PC-9 (cell line): ENCODE results near the gene OSTM1. TPM values are rescaled to one million over a fixed set of nuclear protein-coding genes. Genes with fewer than 3 reads are reported as not detected.

ENCODE experiments used
- BruUV-seq: library from RNA; stranded (reverse); fragments of 400-500 nt; replicated peaks from 2 replicates; lab custom pipeline; 2021; lab: Mats Ljungman, UMichigan
- CTCF ChIA-PET: fragments of 300-600 bp; sonication (Branson Sonifier 250); formaldehyde crosslinking; loops from one replicate; lab custom pipeline; 2022; ENCODE audit warnings: antibody characterized with exemption; lab: Charles Lee
- POLR2A ChIA-PET: fragments of 300-600 bp; sonication (Branson Sonifier 250); formaldehyde crosslinking; loops from one replicate; lab custom pipeline; 2022; ENCODE audit warnings: antibody characterized with exemption; ENCODE audit not compliant: unreplicated experiment; lab: Charles Lee
- DNase-seq, 2 experiments: peaks; one replicate each; pipeline versions ENCODE4 v3.0.0 to v3.0.0-alpha.2; 2015 to 2022; ENCODE audit warnings: mixed read lengths in 1 of 2
- H2AFZ ChIP-seq: fragments of 200-600 bp; sonication (generic); 2 replicates; pipeline ENCODE4 v1.8.1; 2017; ENCODE audit warnings: antibody characterized with exemption
- H3F3A ChIP-seq: fragments of 200-600 bp; sonication (generic); 2 replicates; pipeline ENCODE4 v1.8.1; 2017; ENCODE audit warnings: antibody characterized with exemption, mild to moderate bottlenecking, low read depth; ENCODE audit not compliant: insufficient read depth
- H3K27ac ChIP-seq: fragments of 200-600 bp; sonication (generic); 2 replicates; pipeline ENCODE4 v1.6.1; 2016; ENCODE audit warnings: mixed run types
- H3K27me3 ChIP-seq: fragments of 200-600 bp; sonication (generic); 2 replicates; pipeline ENCODE4 v1.6.1; 2016; ENCODE audit warnings: low read depth, mixed run types; ENCODE audit not compliant: insufficient read depth
- H3K36me3 ChIP-seq: fragments of 200-600 bp; sonication (generic); 2 replicates; pipeline ENCODE4 v1.6.1; 2016; ENCODE audit warnings: low read depth, mixed run types
- H3K4me1 ChIP-seq: fragments of 200-600 bp; sonication (generic); replicated peaks from 2 replicates; pipeline ENCODE4 v1.6.1; 2016; ENCODE audit warnings: mixed run types; ENCODE audit not compliant: insufficient read depth
- H3K4me2 ChIP-seq: fragments of 200-600 bp; sonication (generic); 2 replicates; pipeline ENCODE4 v1.6.1; 2017; ENCODE audit warnings: mixed run types
- H3K4me3 ChIP-seq: fragments of 200-600 bp; sonication (generic); 2 replicates; pipeline ENCODE4 v1.6.1; 2016; ENCODE audit warnings: mixed run types
- H3K79me2 ChIP-seq: fragments of 200-600 bp; sonication (generic); 2 replicates; pipeline ENCODE4 v1.6.1; 2017; ENCODE audit warnings: low read depth, mixed run types
- H3K9me2 ChIP-seq: fragments of 200-600 bp; sonication (generic); 2 replicates; pipeline ENCODE4 v1.8.1; 2017; ENCODE audit warnings: mild to moderate bottlenecking; ENCODE audit not compliant: insufficient read depth
- H3K9me3 ChIP-seq: fragments of 200-600 bp; sonication (generic); 2 replicates; pipeline ENCODE4 v1.8.1; 2016; ENCODE audit warnings: low read depth; ENCODE audit not compliant: insufficient read depth
- H4K20me1 ChIP-seq: fragments of 200-600 bp; sonication (generic); 2 replicates; pipeline ENCODE4 v1.8.1; 2017; ENCODE audit not compliant: insufficient read depth
- EZH2 ChIP-seq: fragments of 200-600 bp; sonication (generic); IDR thresholded peaks from 2 replicates; pipeline ENCODE4 v1.8.0; 2017; ENCODE audit warnings: antibody characterized with exemption, low read depth
- intact Hi-C: fragments of 100-400 bp; cut with micrococcal nuclease; formaldehyde crosslinking; loops from one replicate; pipeline ENCODE4 v1.10.0; 2022; ENCODE audit not compliant: unreplicated experiment
- total RNA-seq: library from RNA; stranded (reverse); gene quantifications from 2 replicates; pipeline ENCODE4 v1.2.3, GENCODE V29; 2021
- TF ChIP-seq, protein P1 (sequence below): fragments of 200-600 bp; sonication (generic); conservative IDR thresholded peaks from 2 replicates; pipeline ENCODE4 v1.6.1; 2017; ENCODE audit warnings: mixed run types, antibody characterized with exemption, mild to moderate bottlenecking, moderate library complexity

Gene OSTM1
- total RNA-seq, 1 experiment from 2014 or later = 13.7 TPM

DNA sequence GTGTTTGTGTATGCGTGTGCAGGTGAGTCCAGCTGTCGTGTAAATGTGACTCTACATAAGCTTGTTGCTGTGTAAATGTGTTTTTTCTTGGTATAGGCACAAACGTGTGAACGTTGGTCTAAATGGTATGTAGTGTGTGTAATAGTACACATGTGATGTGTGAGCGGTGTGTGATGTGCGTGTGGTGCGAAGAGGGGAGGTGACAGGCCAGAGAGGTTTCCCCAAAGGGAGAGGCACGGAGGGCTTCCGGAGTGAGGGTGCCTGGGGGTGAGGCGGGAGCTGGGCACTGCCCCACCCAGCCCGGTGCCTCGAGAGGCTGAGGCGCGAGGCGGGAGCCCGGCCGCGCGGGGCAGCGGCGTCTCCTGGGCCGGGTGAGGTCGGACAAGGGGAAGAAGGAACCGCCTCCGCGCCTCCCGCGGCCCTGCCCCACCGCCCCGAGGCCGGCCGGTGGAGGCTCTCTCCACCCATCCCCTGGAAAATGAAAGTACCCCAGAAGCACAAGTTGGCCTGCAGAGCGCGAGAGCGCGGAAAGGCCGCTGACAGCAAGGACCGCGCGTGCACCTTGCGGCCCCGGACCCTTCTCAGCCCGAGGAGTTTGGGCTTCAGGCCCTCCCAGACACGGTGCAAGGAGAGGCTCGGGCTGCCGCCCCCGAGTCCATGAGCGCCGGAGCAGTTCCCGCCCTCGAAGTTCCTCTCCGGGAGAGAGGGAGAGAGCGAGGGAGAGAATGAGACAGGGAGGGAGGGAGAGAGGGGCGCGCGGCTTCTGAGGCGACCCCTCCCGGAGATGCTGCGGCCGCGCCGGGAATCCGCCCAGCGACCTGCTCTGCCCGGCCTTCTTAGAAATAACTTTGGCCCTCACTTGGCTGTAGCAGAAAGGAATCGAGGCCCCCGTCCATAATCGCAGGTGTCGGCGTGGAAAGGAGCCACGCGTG is 43.2 kb upstream of the OSTM1 start:
- no peak overlapping the region for H3K27ac ChIP-seq

GRCh38 chr6:108116546-108117426 is 42.2 kb upstream of the OSTM1 start:
- DNase-seq = no peak
- ChIA-PET CTCF (no interaction called here), POLR2A (interaction anchor here (0.6 kb wide), 2 partner anchors 74 to 82 kb away, joined by 3 to 11 read pairs; no protein-coding TSS in a partner anchor)
- no TSS peak for BruUV-seq
- H3K4me2 ChIP-seq = peak overlapping the region; percentile 94
- H3K4me3 ChIP-seq = no peak overlapping the region
- H3K4me1 ChIP-seq = no peaks in the 10 kb centered on the region
- no peak overlapping the region for H2AFZ ChIP-seq
- no peak for TF ChIP-seq EZH2
- TF ChIP-seq, protein P1, sequence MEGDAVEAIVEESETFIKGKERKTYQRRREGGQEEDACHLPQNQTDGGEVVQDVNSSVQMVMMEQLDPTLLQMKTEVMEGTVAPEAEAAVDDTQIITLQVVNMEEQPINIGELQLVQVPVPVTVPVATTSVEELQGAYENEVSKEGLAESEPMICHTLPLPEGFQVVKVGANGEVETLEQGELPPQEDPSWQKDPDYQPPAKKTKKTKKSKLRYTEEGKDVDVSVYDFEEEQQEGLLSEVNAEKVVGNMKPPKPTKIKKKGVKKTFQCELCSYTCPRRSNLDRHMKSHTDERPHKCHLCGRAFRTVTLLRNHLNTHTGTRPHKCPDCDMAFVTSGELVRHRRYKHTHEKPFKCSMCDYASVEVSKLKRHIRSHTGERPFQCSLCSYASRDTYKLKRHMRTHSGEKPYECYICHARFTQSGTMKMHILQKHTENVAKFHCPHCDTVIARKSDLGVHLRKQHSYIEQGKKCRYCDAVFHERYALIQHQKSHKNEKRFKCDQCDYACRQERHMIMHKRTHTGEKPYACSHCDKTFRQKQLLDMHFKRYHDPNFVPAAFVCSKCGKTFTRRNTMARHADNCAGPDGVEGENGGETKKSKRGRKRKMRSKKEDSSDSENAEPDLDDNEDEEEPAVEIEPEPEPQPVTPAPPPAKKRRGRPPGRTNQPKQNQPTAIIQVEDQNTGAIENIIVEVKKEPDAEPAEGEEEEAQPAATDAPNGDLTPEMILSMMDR = no peak
- H3K9me3 ChIP-seq = no peaks in the 10 kb centered on the region
- no peaks in the 10 kb centered on the region for H4K20me1 ChIP-seq
- H3F3A ChIP-seq = no peaks in the 10 kb centered on the region
- no peaks in the 10 kb centered on the region for H3K79me2 ChIP-seq
- intact Hi-C loops = loop anchor here (5.0 to 10.0 kb wide), 2 partner anchors 146 to 958 kb away; partner anchors contain the start of gene SNX3
- H3K9me2 ChIP-seq = no peaks in the 10 kb centered on the region
- no peaks in the 10 kb centered on the region for H3K36me3 ChIP-seq
- H3K27me3 ChIP-seq = peaks cover 5% of the 10 kb centered on the region; the same call in 1 of the 2 replicates
- no peak overlapping the region for H3K27ac ChIP-seq

More for the DNA sequence above, 43.2 kb upstream of the OSTM1 start:
- TF ChIP-seq EZH2 = no peak
- TF ChIP-seq, protein P1 = no peak
- Histone ChIP-seq H3K4me1 (no peaks in the 10 kb centered on the region), H3K36me3 (no peaks in the 10 kb centered on the region), H4K20me1 (no peaks in the 10 kb centered on the region), H3F3A (no peaks in the 10 kb centered on the region), H3K4me2 (peak overlapping the region; percentile 94), H2AFZ (peak overlapping the region; percentile 86), H3K9me2 (no peaks in the 10 kb centered on the region), H3K4me3 (peak overlapping the region; percentile 76), H3K27me3 (peaks cover 5% of the 10 kb centered on the region; the same call in 1 of the 2 replicates), H3K9me3 (no peaks in the 10 kb centered on the region), H3K79me2 (no peaks in the 10 kb centered on the region)
- peak in 1 of 2 experiments; percentile 42 for DNase-seq
- intact Hi-C loops = loop anchor here (5.0 to 10.0 kb wide), 2 partner anchors 145 to 957 kb away; partner anchors contain the start of gene SNX3
- CTCF ChIA-PET = no interaction called here
- no TSS peak for BruUV-seq
- POLR2A ChIA-PET = interaction anchor here (0.6 kb wide), 3 partner anchors 73 to 977 kb away, joined by 3 to 12 read pairs (median 11); no protein-coding TSS in a partner anchor

GRCh38 chr6:108115598-108116058 is 41.1 kb upstream of the OSTM1 start:
- Histone ChIP-seq H3K79me2 (no peaks in the 10 kb centered on the region), H3K36me3 (no peaks in the 10 kb centered on the region), H3K27ac (no peak overlapping the region), H3K4me3 (no peak overlapping the region), H3K9me3 (no peaks in the 10 kb centered on the region), H4K20me1 (no peaks in the 10 kb centered on the region), H3K4me2 (0 out of 2 replicates have a peak overlapping the region, but pooled peaks have one; percentile 10), H3K9me2 (no peaks in the 10 kb centered on the region), H3K4me1 (no peaks in the 10 kb centered on the region), H3K27me3 (peaks cover 5% of the 10 kb centered on the region; the same call in 1 of the 2 replicates), H2AFZ (no peak overlapping the region), H3F3A (no peaks in the 10 kb centered on the region)
- TF ChIP-seq, protein P1 = peak; percentile 71
- no peak for TF ChIP-seq EZH2
- POLR2A ChIA-PET = no interaction called here
- no TSS peak for BruUV-seq
- peak; percentile 52 to 56 for DNase-seq
- intact Hi-C loops = loop anchor here (5.0 to 10.0 kb wide), 2 partner anchors 147 to 959 kb away; partner anchors contain the start of gene SNX3
- CTCF ChIA-PET = interaction anchor here (0.5 to 1.8 kb wide), 2 partner anchors 376 to 443 kb away, joined by 3 to 6 read pairs; no protein-coding TSS in a partner anchor
